ENCODE results near the gene MCM10.

MCM10 gene

GRCh38 chr10:13183625-13184024 is 22.3 kb downstream of the MCM10 start:
- Histone ChIP-seq H3K27ac (no peak overlapping the region), H3K36me3 (ENCODE audit: insufficient read depth, low read length) (peaks cover 42% of the 10 kb centered on the region), H3K4me3 (no peak overlapping the region), H3K9ac (ENCODE audit: insufficient read length) (no peak overlapping the region), H3K9me3 (ENCODE audit: low read depth, low read length) (no peaks in the 10 kb centered on the region)
- no peak for DNase-seq (ENCODE audit: low read depth, low spot score)
- TF ChIP-seq FOXP2 (optimal IDR thresholded peaks at IDR 0.05; ENCODE audit: control extremely low read depth, extremely low read length, insufficient read depth) (no peak), POLR2AphosphoS5 (IDR thresholded peaks at IDR 0.05; ENCODE audit: borderline replicate concordance, low read depth, low read length) (no peak)

GRCh38 chr10:13184276-13184675 is 22.9 kb downstream of the MCM10 start:
- H3K9me3 ChIP-seq (ENCODE audit: low read depth, low read length) = no peaks in the 10 kb centered on the region
- no peak overlapping the region for H3K4me3 ChIP-seq
- no peak for DNase-seq (ENCODE audit: low read depth, low spot score)
- TF ChIP-seq POLR2AphosphoS5 (IDR thresholded peaks at IDR 0.05; ENCODE audit: borderline replicate concordance, low read depth, low read length) = no peak
- TF ChIP-seq FOXP2 (optimal IDR thresholded peaks at IDR 0.05; ENCODE audit: control extremely low read depth, extremely low read length, insufficient read depth) = no peak
- no peak for TF ChIP-seq EZH2 (IDR thresholded peaks at IDR 0.05)
- no peak overlapping the region for H3K9ac ChIP-seq (ENCODE audit: insufficient read length)
- no peak overlapping the region for H3K27ac ChIP-seq
- peaks cover 42% of the 10 kb centered on the region for H3K36me3 ChIP-seq (ENCODE audit: insufficient read depth, low read length)

- Histone ChIP-seq H3K9me3 (ENCODE audit: low read depth, low read length) (no peaks in the 10 kb centered on the region), H3K36me3 (ENCODE audit: insufficient read depth, low read length) (peaks cover 42% of the 10 kb centered on the region), H3K27ac (no peak overlapping the region), H3K4me3 (no peak overlapping the region), H3K9ac (ENCODE audit: insufficient read length) (no peak overlapping the region)
- no peak for DNase-seq (ENCODE audit: low read depth, low spot score)
- TF ChIP-seq POLR2AphosphoS5 (IDR thresholded peaks at IDR 0.05; ENCODE audit: borderline replicate concordance, low read depth, low read length) = no peak
- no peak for TF ChIP-seq EZH2 (IDR thresholded peaks at IDR 0.05)
- no peak for TF ChIP-seq FOXP2 (optimal IDR thresholded peaks at IDR 0.05; ENCODE audit: control extremely low read depth, extremely low read length, insufficient read depth)
These were observed 23.6 kb downstream of the MCM10 start for GRCh38 chr10:13184730-13185514.

- Histone ChIP-seq H3K4me3 (no peak overlapping the region), H3K9ac (ENCODE audit: insufficient read length) (no peak overlapping the region), H3K9me3 (ENCODE audit: low read depth, low read length) (no peaks in the 10 kb centered on the region), H3K36me3 (ENCODE audit: insufficient read depth, low read length) (peaks cover 33% of the 10 kb centered on the region), H3K27ac (no peak overlapping the region)
- DNase-seq (ENCODE audit: low read depth, low spot score) = no peak
- TF ChIP-seq POLR2AphosphoS5 (IDR thresholded peaks at IDR 0.05; ENCODE audit: borderline replicate concordance, low read depth, low read length) (no peak), EZH2 (IDR thresholded peaks at IDR 0.05) (no peak), FOXP2 (optimal IDR thresholded peaks at IDR 0.05; ENCODE audit: control extremely low read depth, extremely low read length, insufficient read depth) (no peak)
These were observed 25.8 kb downstream of the MCM10 start for GRCh38 chr10:13187135-13187534.

GRCh38 chr10:13188593-13188992 is 27.2 kb downstream of the MCM10 start:
- H3K9ac ChIP-seq (ENCODE audit: insufficient read length) = no peak overlapping the region
- peaks cover 37% of the 10 kb centered on the region for H3K36me3 ChIP-seq (ENCODE audit: insufficient read depth, low read length)
- DNase-seq (ENCODE audit: low read depth, low spot score) = no peak
- no peak overlapping the region for H3K4me3 ChIP-seq
- H3K9me3 ChIP-seq (ENCODE audit: low read depth, low read length) = no peaks in the 10 kb centered on the region
- no peak overlapping the region for H3K27ac ChIP-seq
- TF ChIP-seq FOXP2 (optimal IDR thresholded peaks at IDR 0.05; ENCODE audit: control extremely low read depth, extremely low read length, insufficient read depth) = no peak
- no peak for TF ChIP-seq POLR2AphosphoS5 (IDR thresholded peaks at IDR 0.05; ENCODE audit: borderline replicate concordance, low read depth, low read length)
- TF ChIP-seq EZH2 (IDR thresholded peaks at IDR 0.05) = no peak

GRCh38 chr10:13189961-13190360 is 28.6 kb downstream of the MCM10 start:
- no peak for DNase-seq (ENCODE audit: low read depth, low spot score)
- no peaks in the 10 kb centered on the region for H3K9me3 ChIP-seq (ENCODE audit: low read depth, low read length)
- TF ChIP-seq FOXP2 (optimal IDR thresholded peaks at IDR 0.05; ENCODE audit: control extremely low read depth, extremely low read length, insufficient read depth) (no peak), POLR2AphosphoS5 (IDR thresholded peaks at IDR 0.05; ENCODE audit: borderline replicate concordance, low read depth, low read length) (no peak), EZH2 (IDR thresholded peaks at IDR 0.05) (no peak)
- no peak overlapping the region for H3K9ac ChIP-seq (ENCODE audit: insufficient read length)
- no peak overlapping the region for H3K4me3 ChIP-seq
- no peak overlapping the region for H3K27ac ChIP-seq
- peaks cover 30% of the 10 kb centered on the region for H3K36me3 ChIP-seq (ENCODE audit: insufficient read depth, low read length)

- Histone ChIP-seq H3K9me3 (ENCODE audit: low read depth, low read length) (no peaks in the 10 kb centered on the region), H3K9ac (ENCODE audit: insufficient read length) (no peak overlapping the region), H3K4me3 (no peak overlapping the region), H3K36me3 (ENCODE audit: insufficient read depth, low read length) (peaks cover 24% of the 10 kb centered on the region), H3K27ac (no peak overlapping the region)
- DNase-seq (ENCODE audit: low read depth, low spot score) = no peak
- TF ChIP-seq EZH2 (IDR thresholded peaks at IDR 0.05) = no peak
- no peak for TF ChIP-seq FOXP2 (optimal IDR thresholded peaks at IDR 0.05; ENCODE audit: control extremely low read depth, extremely low read length, insufficient read depth)
- no peak for TF ChIP-seq POLR2AphosphoS5 (IDR thresholded peaks at IDR 0.05; ENCODE audit: borderline replicate concordance, low read depth, low read length)
These were observed 29.5 kb downstream of the MCM10 start for GRCh38 chr10:13190816-13191215.

- no peak for DNase-seq (ENCODE audit: low read depth, low spot score)
- Histone ChIP-seq H3K36me3 (ENCODE audit: insufficient read depth, low read length) (peaks cover 18% of the 10 kb centered on the region), H3K9ac (ENCODE audit: insufficient read length) (no peak overlapping the region), H3K4me3 (no peak overlapping the region), H3K9me3 (ENCODE audit: low read depth, low read length) (no peaks in the 10 kb centered on the region), H3K27ac (no peak overlapping the region)
- TF ChIP-seq FOXP2 (optimal IDR thresholded peaks at IDR 0.05; ENCODE audit: control extremely low read depth, extremely low read length, insufficient read depth) (no peak), EZH2 (IDR thresholded peaks at IDR 0.05) (no peak), POLR2AphosphoS5 (IDR thresholded peaks at IDR 0.05; ENCODE audit: borderline replicate concordance, low read depth, low read length) (no peak)
These were observed 30.0 kb downstream of the MCM10 start for GRCh38 chr10:13191362-13191761.
